NCI-H1105 treated with DMSO at 0.1 percent for 48 hours (cell line): ENCODE data around the gene SPTB.

ENCODE experiments used
- DNase-seq: peaks from one replicate; lab custom pipeline; 2025; lab: John Stamatoyannopoulos, UW

The SPTB gene

GRCh38 chr14:64709126-64709525, 170.6 kb downstream of the SPTB start:
- DNase-seq = no peak

DNA sequence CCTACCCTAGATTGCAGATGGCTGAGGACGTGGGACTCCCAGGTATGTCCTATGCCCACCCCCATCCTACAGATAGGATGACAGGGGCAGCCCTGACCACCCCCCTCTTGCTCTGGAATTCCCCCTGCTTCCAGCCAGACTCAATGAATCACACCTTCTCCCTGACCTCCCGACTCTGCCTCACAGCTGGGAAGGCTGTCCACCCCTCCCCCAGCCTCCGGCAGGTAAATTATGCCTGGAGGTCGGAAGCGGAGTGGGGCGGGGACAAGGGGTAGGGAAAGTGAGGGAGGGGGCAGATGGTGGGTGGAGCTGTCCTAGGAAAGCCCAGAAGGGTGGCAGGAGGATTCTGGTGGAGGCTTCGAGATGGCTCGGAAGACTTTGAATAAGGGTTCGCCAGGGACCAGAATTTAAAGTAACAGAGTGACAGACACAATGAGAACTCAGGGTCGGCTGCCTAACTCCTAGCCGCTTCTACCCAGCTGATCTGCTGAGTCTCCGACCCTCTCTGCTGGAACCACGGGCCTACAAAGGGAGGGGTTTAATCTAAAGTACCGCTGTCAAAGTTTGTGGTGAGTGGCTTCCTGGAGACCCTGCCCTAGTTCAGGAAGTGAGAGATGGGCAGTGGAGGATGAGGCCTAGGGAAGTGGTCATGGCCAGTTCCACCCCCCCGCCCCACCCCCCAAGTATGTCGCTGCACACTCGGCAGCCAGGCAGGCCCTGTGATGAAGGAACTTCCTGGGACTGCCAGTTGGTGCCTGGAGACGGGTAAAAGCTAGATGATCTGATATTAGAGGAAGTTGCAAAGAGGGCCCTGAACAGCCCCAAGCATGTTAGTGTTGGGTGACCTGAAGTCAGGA, 171.3 kb downstream of the SPTB start:
- no peak for DNase-seq

GRCh38 chr14:64707661-64708060, 172.0 kb downstream of the SPTB start:
- no peak for DNase-seq

DNA sequence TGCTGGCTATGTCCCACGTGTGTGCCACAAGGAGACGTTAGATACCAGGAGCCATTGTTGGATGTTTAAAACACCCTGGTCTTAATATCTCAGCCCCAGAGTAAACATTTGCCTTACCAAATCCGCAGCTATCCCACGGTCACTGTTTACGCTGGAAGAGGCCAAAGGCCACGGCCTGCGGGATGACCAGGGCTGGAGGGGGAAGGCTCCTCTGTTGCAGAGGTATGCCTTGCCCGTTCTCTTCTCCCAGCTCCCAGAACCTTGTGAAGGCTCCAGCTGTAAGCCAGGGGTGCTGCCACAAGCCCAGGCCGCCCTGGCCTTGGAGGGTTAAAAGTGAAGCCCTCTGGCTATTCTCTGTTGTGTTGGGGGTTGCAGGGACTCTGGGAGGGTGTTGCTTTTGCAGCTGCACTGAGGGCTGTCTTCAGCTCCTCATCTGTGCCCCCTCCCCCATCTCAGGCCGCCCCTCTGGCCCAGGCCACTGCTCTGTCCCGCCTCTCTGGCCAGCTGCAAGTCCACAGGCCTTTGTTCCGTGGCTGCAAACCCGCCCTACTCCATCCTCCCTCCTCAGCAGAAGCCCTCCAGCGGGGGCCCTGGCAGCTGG, 173.0 kb downstream of the SPTB start:
- DNase-seq = no peak

- no peak for DNase-seq
These were observed 173.6 kb downstream of the SPTB start for GRCh38 chr14:64706119-64706592.

- no peak for DNase-seq
These were observed 174.2 kb downstream of the SPTB start for GRCh38 chr14:64705381-64706118.

- peak; percentile 42 for DNase-seq
These were observed 174.8 kb downstream of the SPTB start for GRCh38 chr14:64704743-64705380.

DNA sequence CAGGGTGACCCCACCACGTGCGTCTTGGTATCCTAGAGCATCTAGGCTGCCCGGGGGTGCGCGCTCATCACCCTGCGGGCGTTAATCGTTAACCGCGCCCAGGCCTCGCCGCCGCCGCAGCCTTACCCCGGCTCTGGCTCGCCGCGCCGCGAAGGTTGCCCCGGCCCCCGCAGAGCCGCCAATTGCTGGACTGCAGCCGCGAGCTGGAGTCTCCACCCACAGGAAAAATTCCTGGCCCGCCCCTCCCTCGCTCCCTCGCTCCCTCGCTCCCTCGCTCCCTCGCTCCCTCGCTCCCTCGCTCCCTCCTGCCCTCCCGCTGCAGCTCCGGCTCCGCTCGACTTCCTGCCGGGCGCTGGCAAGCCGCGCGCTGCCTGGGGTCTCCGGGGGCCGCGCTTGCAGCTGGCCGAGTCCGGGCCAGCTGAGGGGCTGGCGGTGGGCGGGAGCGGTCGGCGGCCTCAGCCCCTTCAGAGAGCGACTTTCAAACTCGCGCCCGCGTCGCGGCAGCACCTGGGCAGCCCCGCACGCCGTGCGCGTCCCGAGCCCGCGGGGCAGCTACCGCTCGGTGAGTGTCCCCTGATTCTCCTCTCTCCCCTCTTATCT, 175.5 kb downstream of the SPTB start, which contains the start of gene PLEKHG3:
Gene PLEKHG3, plus strand, starts transcription at position 282 of the 600 bp plus-strand sequence. CDS start 23,208 bp downstream, outside the sequence.
- peak; percentile 75 for DNase-seq

- no peak for DNase-seq
These were observed 176.1 kb downstream of the SPTB start for GRCh38 chr14:64703395-64704142.

- DNase-seq = peak; percentile 72
These were observed 177.0 kb downstream of the SPTB start for GRCh38 chr14:64702493-64703394.

DNA sequence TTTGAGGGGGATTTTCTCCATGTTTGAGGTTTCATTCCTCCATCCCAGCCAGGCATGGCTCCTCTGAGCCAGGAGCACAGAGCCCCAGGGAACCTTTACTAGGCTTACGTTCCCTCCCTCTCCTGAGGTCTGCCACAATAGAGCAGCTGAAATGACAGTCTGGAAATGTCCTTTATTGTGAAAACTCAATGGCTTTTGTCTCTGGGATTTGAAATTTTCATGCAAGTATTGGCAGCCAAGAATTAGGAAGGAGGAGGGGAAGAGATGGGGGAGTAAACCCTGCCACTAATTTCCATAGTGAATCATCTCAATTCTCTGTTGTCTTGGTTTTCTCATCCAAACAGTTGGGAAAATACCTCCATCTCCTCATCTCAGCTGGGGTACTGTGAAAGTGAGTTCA, 178.0 kb downstream of the SPTB start:
- no peak for DNase-seq

- DNase-seq = no peak
These were observed 178.8 kb downstream of the SPTB start for GRCh38 chr14:64700894-64701293.

- DNase-seq = no peak
These were observed 179.4 kb downstream of the SPTB start for GRCh38 chr14:64700290-64700689.

DNA sequence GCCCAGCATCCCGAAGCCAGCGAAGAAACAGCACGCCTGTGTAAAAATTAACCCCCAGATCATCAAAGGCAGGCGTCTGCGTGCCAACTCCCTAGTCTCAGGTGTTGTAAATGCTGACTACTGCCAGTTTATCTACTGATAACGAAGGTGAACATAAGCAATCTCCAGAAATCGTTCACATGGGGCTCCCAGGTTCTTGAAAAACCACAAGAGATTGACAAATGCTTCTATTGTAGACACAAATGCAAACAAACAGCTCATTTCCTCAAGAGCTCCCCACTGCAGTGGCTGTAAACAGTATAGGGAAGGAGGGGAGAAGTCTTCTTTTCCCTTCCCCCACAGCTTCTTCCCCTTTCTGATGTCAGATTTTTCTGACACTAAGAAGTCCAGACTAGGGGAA, 180.8 kb downstream of the SPTB start:
- peak; percentile 30 for DNase-seq

GRCh38 chr14:64696355-64696857, 183.3 kb downstream of the SPTB start:
- DNase-seq = no peak
